DND-41 (cell line): ENCODE results near the gene PPM1D.

Experiments used
- ATAC-seq: fragments of 200-7000 bp; cut with Tn5 transposase; 3 replicates; pipeline ENCODE4 v1.9.1; 2021; ENCODE audit warnings: low read depth; ENCODE audit not compliant: insufficient read depth
- DNase-seq: peaks from one replicate; pipeline ENCODE4 v3.0.0-alpha.2; 2020
- H2AFZ ChIP-seq: 2 replicates; pipeline ENCODE4 v1.6.0; 2012; ENCODE audit warnings: low read depth, low read length
- H3K27ac ChIP-seq: 2 replicates; pipeline ENCODE4 v1.5.1; 2012; ENCODE audit warnings: low read length, inconsistent platforms
- H3K27me3 ChIP-seq: fragments of 200-600 bp; sonication (generic); 2 replicates; pipeline ENCODE4 v1.6.0; 2012; ENCODE audit warnings: low read length, mild to moderate bottlenecking, inconsistent platforms; ENCODE audit not compliant: insufficient read depth, poor library complexity
- H3K36me3 ChIP-seq: 2 replicates; pipeline ENCODE4 v1.5.1; 2012; ENCODE audit warnings: low read length, inconsistent platforms; ENCODE audit not compliant: insufficient read depth
- H3K4me1 ChIP-seq: 2 replicates; pipeline ENCODE4 v1.5.1; 2012; ENCODE audit warnings: mild to moderate bottlenecking, low read length; ENCODE audit not compliant: insufficient read depth
- H3K4me2 ChIP-seq: 2 replicates; pipeline ENCODE4 v1.6.0; 2012; ENCODE audit warnings: mild to moderate bottlenecking, moderate library complexity, low read length, inconsistent platforms; ENCODE audit not compliant: insufficient read depth
- H3K4me3 ChIP-seq, 2 experiments: fragments of 200-600 bp in 1 of 2; shearing (Covaris generic) in 1 of 2; 2 replicates each; pipeline ENCODE4 v1.5.1; 2012 to 2016; ENCODE audit warnings: inconsistent platforms in 2 of 2, low read length in 2 of 2, mild to moderate bottlenecking in 2 of 2, low read depth in 1 of 2, moderate library complexity in 1 of 2
- H3K79me2 ChIP-seq: 2 replicates; pipeline ENCODE4 v1.6.0; 2012; ENCODE audit warnings: low read length, inconsistent platforms; ENCODE audit not compliant: insufficient read depth
- H3K9ac ChIP-seq: 2 replicates; pipeline ENCODE4 v1.6.0; 2012; ENCODE audit warnings: low read depth, mild to moderate bottlenecking, inconsistent platforms, low read length, moderate library complexity
- H3K9me3 ChIP-seq: 2 replicates; pipeline ENCODE4 v1.5.1; 2012; ENCODE audit warnings: low read length, moderate library complexity, mild to moderate bottlenecking, inconsistent platforms; ENCODE audit not compliant: insufficient read depth, severe bottlenecking
- H4K20me1 ChIP-seq: 2 replicates; pipeline ENCODE4 v1.6.0; 2012; ENCODE audit warnings: low read length; ENCODE audit not compliant: insufficient read depth
- EZH2 ChIP-seq: IDR thresholded peaks from 3 replicates; pipeline ENCODE4 v1.6.1; 2012; ENCODE audit warnings: borderline replicate concordance, low read depth, mild to moderate bottlenecking, moderate library complexity, low read length, inconsistent platforms; ENCODE audit not compliant: severe bottlenecking
- TF ChIP-seq, protein P1 (sequence below): IDR thresholded peaks from 2 replicates; pipeline ENCODE4 v1.5.1; 2012; ENCODE audit warnings: borderline replicate concordance, low read length, moderate library complexity, mild to moderate bottlenecking; ENCODE audit not compliant: poor library complexity, severe bottlenecking; ENCODE audit errors: extremely low read depth

PPM1D gene

DNA sequence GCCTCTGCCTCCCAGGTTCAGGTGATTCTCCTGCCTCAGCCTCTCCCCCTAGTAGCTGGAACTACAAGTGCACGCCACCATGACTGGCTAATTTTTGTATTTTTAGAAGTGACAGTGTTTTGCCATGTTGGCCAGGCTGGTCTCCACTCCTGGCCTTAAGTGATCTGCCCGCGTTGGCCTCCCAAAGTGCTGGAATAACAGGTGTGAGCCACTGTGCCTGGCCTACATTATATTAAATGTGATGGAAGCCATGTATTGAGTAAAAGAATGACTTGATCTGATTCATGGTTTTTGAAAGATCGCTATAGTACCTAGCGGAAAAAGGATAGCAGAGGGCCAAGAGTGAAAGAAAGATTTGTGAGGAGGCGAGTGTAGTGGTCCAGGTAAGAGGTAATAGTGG, 2.7 kb upstream of the PPM1D start:
- H4K20me1 ChIP-seq = peaks cover 15% of the 10 kb centered on the region; the same call in 1 of the 2 replicates
- H3K9me3 ChIP-seq = no peaks in the 10 kb centered on the region
- H3K4me1 ChIP-seq = peaks cover 13% of the 10 kb centered on the region; the same call in 1 of the 2 replicates
- no peak overlapping the region for H2AFZ ChIP-seq
- H3K4me2 ChIP-seq = no peak overlapping the region
- no peaks in the 10 kb centered on the region; the same call in 1 of the 2 replicates for H3K36me3 ChIP-seq
- no peak for ATAC-seq
- no peak for TF ChIP-seq EZH2
- TF ChIP-seq, protein P1, sequence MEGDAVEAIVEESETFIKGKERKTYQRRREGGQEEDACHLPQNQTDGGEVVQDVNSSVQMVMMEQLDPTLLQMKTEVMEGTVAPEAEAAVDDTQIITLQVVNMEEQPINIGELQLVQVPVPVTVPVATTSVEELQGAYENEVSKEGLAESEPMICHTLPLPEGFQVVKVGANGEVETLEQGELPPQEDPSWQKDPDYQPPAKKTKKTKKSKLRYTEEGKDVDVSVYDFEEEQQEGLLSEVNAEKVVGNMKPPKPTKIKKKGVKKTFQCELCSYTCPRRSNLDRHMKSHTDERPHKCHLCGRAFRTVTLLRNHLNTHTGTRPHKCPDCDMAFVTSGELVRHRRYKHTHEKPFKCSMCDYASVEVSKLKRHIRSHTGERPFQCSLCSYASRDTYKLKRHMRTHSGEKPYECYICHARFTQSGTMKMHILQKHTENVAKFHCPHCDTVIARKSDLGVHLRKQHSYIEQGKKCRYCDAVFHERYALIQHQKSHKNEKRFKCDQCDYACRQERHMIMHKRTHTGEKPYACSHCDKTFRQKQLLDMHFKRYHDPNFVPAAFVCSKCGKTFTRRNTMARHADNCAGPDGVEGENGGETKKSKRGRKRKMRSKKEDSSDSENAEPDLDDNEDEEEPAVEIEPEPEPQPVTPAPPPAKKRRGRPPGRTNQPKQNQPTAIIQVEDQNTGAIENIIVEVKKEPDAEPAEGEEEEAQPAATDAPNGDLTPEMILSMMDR = no peak
- H3K79me2 ChIP-seq = peaks cover 22% of the 10 kb centered on the region
- no peak overlapping the region for H3K9ac ChIP-seq
- no peak overlapping the region for H3K27ac ChIP-seq
- H3K4me3 ChIP-seq = no peak overlapping the region
- DNase-seq = no peak
- H3K27me3 ChIP-seq = no peaks in the 10 kb centered on the region

DNA sequence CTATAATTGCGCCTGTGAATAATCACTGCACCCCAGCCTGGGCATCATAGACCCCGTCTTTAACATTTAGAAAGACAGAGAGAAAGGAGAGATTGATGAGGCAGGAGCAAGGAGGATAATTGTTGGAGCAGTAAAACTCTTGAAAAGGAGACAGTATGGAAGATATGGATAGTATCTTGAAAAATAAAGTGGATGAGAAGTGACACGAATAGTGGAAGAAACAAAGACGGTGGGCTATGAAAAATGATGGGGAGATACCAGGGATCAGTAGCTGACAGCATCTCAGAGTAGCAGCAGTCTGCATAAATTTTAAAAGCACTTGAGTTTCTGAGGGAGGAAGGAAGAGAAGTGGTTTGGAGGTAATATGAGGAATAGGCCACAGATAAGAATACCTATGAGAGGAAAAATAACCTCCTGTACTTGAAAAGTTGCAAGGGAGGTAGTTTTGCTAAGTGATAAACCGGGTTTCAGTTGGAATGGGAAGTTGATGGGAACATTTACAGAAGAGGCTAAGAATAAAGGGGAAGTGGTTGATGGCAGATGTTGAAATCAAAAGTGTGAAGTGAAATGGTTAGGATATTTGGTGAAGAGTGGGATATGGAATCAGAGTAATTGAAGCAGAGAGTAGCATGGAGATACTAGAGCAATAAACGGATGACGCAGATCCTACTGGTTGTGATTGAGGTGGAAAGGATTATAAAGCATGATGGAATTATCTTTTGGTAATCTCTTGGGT, 1.8 kb upstream of the PPM1D start:
- peaks cover 21% of the 10 kb centered on the region; the same call in 1 of the 2 replicates for H4K20me1 ChIP-seq
- no peak for TF ChIP-seq EZH2
- TF ChIP-seq, protein P1 = no peak
- no peak overlapping the region for H3K4me2 ChIP-seq
- DNase-seq = no peak
- H2AFZ ChIP-seq = peak overlapping the region; percentile 21; the same call in 1 of the 2 replicates
- no peak overlapping the region for H3K27ac ChIP-seq
- no peaks in the 10 kb centered on the region for H3K9me3 ChIP-seq
- no peaks in the 10 kb centered on the region for H3K27me3 ChIP-seq
- H3K9ac ChIP-seq = no peak overlapping the region
- H3K79me2 ChIP-seq = peaks cover 31% of the 10 kb centered on the region
- H3K4me1 ChIP-seq = peaks cover 22% of the 10 kb centered on the region
- no peak for ATAC-seq
- no peaks in the 10 kb centered on the region; the same call in 1 of the 2 replicates for H3K36me3 ChIP-seq
- H3K4me3 ChIP-seq = no peak overlapping the region

DNA sequence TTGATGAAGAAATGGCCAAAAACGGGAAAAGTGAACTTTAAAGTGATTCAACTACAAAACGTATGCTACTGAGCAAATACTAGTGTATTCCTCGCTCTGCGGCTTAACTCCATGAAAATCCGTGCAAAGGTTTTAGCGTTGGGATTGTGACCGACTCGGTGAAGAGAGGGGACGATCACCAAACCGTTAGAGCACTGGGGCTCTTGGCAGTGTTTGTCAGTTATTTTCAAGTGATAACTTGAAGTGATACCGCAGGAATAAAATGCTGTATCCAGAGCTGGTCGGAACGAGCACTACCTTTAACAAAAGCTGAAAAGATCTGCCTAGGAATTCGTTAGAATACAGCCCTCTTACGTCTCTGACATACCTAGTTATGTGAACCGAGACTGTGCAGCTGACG, 773 bp upstream of the PPM1D start:
- no peaks in the 10 kb centered on the region for H3K9me3 ChIP-seq
- ATAC-seq (peak; percentile 17), DNase-seq (no peak)
- H3K4me2 ChIP-seq = peak overlapping the region; percentile 71
- H3K27ac ChIP-seq = peak overlapping the region; percentile 99
- H3K9ac ChIP-seq = peak overlapping the region; percentile 90
- peaks cover 30% of the 10 kb centered on the region for H3K4me1 ChIP-seq
- H3K36me3 ChIP-seq = no peaks in the 10 kb centered on the region; the same call in 1 of the 2 replicates
- H4K20me1 ChIP-seq = peaks cover 22% of the 10 kb centered on the region; the same call in 1 of the 2 replicates
- no peaks in the 10 kb centered on the region for H3K27me3 ChIP-seq
- H3K4me3 ChIP-seq = peak overlapping the region; percentile 79 to 90
- TF ChIP-seq, protein P1 = no peak
- TF ChIP-seq EZH2 = no peak
- H2AFZ ChIP-seq = peak overlapping the region; percentile 97
- H3K79me2 ChIP-seq = peaks cover 42% of the 10 kb centered on the region
